Measurements from ENCODE around the gene BTG3.

BTG3 gene

DNA sequence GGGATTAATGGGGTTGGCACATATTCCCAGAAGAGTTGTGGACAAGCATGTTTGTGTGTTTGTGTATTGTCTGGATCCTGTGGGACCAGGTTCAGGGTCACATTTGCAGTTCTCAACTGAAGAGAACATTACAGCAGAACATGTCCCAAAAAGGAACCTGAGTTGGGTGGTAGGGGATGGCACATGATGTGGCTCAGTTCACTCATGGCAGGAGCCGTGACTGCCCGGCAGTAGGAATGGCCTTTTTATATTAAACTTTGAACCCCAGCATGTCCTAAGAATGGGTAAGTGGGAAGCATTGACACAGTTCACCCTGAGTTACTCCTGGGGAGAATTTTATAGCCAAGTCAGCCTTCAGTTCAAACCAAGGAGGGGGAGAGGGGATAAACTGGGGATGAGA, 58.6 kb downstream of the BTG3 start:
- TF ChIP-seq, protein P1, sequence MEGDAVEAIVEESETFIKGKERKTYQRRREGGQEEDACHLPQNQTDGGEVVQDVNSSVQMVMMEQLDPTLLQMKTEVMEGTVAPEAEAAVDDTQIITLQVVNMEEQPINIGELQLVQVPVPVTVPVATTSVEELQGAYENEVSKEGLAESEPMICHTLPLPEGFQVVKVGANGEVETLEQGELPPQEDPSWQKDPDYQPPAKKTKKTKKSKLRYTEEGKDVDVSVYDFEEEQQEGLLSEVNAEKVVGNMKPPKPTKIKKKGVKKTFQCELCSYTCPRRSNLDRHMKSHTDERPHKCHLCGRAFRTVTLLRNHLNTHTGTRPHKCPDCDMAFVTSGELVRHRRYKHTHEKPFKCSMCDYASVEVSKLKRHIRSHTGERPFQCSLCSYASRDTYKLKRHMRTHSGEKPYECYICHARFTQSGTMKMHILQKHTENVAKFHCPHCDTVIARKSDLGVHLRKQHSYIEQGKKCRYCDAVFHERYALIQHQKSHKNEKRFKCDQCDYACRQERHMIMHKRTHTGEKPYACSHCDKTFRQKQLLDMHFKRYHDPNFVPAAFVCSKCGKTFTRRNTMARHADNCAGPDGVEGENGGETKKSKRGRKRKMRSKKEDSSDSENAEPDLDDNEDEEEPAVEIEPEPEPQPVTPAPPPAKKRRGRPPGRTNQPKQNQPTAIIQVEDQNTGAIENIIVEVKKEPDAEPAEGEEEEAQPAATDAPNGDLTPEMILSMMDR (conservative IDR thresholded peaks at IDR 0.05) = no peak
- H3K27ac ChIP-seq = no peak overlapping the region

- no peak overlapping the region for H3K27ac ChIP-seq
- TF ChIP-seq, protein P1 (conservative IDR thresholded peaks at IDR 0.05) = no peak
These were observed 60.3 kb downstream of the BTG3 start for GRCh38 chr21:17552410-17552809.

- TF ChIP-seq, protein P1 (conservative IDR thresholded peaks at IDR 0.05) = no peak
- peak overlapping the region; percentile 35; the same call in 1 of the 2 replicates for H3K27ac ChIP-seq
These were observed 61.9 kb downstream of the BTG3 start for GRCh38 chr21:17550671-17551308.

DNA sequence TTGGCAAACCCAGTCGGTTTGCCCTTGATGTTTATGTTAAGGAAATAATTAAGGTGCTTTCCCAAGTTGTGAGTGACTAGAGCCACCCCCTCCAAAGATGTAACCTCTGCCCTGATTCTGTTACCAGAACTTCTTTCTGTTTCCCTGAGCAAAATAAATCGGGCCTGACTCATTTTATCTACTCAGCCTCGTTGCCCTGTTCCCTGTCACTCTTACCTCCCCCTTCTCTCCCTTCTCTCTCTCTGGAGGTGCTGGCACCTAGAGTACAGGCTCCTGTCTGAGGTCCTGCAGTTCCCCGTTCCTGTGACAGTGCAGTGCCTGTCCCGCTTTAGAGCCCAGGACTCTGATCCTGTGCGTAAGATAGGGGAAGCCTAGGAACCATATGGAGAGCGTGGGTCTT, 64.4 kb downstream of the BTG3 start:
- TF ChIP-seq, protein P1 (conservative IDR thresholded peaks at IDR 0.05) = no peak
- H3K27ac ChIP-seq = peak overlapping the region; percentile 35

DNA sequence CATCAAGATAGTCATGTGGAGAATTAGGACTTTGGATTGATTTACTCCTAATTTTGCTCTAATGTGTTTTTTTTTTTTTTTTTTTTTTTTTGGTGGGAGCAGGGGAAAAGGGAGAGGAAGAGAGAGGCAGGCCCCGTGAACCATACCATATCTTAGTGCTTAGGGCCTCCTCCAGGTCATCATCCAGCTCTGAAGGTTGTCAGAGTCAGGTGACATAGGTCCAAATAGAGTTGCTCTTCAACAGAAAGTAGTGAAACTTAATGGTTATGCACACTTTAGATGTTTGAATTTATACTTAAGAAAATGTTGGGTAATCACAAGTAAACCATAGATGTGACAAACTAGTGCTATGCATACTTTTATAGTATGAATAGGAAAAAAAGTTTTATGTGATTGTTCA, 67.7 kb downstream of the BTG3 start:
- TF ChIP-seq, protein P1 (conservative IDR thresholded peaks at IDR 0.05) = no peak
- no peak overlapping the region for H3K27ac ChIP-seq

Measured in VCaP (cell line).